AG08395 (cell line): Measurements from ENCODE around the gene CCL3.
"Not testable (repeated sequence)": the region's sequence is repeated elsewhere in the genome, so short reads cannot be mapped to it uniquely, and the experiment has no call there.

Source experiments
- DNase-seq: peaks from one replicate; pipeline ENCODE4 v3.0.0; 2012; ENCODE audit warnings: mixed read lengths, low spot score

The CCL3 gene

DNA sequence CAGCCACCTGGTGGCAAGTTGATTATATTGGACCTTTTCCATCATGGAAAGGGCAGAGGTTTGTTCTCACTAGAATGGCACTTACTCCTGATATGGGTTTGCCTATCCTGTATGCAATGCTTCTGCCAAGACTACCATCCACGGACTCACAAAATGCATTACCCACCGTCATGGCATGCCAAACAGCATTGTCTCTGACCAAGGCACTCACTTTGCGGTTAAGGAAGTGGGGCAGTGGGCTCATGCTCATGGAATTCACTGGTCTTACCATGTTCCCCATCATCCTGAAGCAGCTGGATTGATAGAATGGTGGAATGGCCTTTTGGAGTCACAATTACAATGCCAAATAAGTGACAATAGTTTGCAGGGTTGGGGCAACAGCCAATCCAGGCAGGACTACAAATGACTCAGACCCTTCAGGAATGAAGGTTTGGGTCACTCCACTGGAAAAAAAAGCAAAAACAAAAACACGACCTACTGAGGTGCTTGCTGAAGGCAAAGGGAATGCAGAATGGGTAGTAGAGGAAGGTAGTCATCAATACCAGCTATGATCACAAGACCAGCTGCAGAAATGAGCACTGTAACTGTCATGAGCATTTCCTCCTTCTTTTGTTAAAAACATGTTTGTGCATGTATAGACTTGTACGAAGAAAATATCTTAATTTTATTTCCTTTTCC, 25.2 kb upstream of the CCL3 start:
- not testable (repeated sequence) for DNase-seq

DNA sequence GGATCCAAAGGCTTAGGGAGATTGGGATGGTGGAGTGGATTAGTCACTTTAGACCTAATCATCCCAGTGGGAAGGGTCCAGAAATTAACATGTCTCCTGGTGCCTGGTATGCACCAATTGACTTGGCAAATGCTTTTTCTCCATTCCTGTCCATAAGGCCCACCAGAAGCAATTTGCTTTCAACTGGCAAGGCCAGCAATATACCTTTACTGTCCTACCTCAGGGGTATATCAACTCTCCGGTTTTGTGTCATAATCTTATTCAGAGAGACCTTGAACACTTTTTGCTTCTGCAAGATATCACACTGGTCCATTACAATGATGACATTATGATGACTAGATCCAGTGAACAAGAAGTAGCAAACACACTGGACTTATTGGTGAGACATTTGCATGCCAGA, 23.2 kb upstream of the CCL3 start:
- not testable (repeated sequence) for DNase-seq

- no peak for DNase-seq
Observed at GRCh38 chr17:36112572-36112971, 22.6 kb upstream of the CCL3 start.

DNA sequence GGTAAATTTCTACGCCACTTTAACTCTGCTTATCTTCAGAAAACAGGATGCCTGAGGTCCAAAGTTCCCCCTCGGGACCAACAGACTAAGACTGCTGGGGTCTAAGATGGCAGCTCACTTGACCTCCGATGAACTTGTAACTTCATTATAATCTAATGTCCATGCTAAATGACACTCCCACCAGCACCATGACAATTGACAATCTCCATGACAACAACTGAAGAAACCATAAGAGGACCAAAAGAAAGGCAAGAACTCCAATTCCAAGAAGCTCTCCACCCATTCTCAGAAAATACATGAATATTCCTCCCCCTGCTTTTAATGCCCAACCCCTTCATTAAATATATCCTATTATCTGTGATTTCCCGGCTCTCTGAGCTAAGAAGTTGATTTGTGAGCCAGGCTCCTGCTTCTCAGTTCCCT, 21.1 kb upstream of the CCL3 start:
- DNase-seq, result no peak

GRCh38 chr17:36108265-36108664, 18.3 kb upstream of the CCL3 start:
- not testable (repeated sequence) for DNase-seq

DNA sequence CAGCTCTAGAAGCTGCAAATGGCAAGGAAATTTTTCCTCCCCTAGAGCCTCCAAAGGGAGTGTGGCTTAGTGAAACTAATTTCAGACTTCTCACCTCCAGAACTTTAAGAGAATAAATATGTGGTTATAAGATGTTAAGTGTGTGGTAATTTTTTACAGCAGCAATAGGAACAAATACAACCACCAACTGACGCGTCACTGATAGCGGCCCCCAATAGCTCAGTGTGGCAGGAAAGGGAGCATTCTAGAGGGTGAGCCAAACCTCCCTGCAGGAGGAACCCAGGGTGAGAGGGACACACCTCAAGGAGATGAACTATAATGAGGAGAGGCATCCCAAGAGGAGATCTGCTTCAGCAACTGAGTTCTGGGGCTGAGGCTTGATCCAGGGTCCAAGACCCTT, 17.7 kb upstream of the CCL3 start:
- no peak for DNase-seq

DNA sequence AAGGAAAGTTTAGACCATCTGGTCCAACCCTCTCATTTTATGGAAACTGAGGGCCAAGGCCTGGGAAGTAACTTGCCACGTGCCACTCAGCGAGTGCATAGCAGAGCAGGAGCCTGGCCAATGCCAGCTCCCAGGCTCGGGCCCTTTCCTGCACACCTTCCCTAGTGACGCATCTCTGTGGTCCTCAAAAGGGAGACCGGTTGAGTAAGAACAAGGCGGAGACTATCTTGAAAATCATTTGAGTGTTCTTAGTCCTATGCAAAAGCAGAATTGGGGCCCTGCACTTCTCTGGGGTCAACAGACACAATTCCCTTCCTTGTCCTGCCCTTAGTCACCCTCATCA, 16.5 kb upstream of the CCL3 start:
- no peak for DNase-seq

DNA sequence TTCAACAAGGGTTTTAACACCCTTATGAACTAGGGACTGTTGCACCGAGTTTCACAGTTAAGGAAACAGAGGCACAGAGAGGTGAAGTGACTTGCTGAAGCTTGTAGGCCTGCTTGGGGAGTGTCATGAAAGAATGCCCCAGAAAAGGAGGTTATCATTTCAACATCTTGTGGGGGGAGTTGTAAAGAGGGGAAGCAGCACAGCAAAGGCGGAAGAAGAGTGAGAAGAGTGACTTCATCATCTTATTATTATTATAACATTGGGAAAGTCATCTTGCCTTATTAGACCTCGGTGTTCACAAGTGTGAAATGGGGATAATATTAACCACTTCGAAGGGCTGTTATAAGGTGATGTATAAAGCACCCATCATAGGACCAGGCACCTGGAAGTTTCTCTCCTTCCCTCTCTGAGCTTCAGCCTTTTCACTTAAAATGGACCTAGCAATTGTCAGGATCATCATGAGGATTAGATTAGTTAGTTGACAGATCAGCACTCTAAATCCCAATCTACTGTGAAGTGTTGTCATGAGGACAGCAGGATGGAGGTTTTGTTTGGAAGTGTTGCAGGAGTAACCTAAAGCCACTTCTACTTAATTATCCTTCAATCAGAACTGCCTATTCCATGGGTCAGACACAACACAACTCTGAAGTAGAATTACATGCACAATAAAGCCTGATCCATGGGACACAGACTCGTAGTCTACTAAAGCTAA, 16.0 kb upstream of the CCL3 start:
- no peak for DNase-seq

DNA sequence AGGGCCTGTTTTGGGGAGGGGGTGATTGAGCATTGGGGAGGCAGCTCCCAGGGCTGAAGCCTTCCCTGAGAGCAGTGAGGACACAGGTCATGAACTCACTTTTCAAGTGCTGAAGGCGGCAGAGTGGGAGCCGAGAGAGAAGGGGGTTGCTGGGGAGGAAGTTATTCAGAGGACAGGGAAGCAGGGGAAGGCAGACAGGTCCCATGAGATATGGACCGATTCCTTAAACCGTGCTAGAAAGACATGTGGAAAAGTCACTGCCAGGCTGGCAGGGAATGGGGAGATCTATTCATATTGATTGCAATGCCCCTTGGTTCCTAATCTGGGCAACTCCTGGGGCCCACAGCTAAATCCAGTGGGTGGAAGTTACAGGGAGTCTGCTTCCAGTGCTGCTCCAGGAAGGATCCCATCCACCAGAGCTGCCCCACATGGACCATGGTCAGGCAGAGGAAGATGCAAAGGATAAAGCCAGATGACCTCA, 14.8 kb upstream of the CCL3 start:
- DNase-seq, result no peak

DNA sequence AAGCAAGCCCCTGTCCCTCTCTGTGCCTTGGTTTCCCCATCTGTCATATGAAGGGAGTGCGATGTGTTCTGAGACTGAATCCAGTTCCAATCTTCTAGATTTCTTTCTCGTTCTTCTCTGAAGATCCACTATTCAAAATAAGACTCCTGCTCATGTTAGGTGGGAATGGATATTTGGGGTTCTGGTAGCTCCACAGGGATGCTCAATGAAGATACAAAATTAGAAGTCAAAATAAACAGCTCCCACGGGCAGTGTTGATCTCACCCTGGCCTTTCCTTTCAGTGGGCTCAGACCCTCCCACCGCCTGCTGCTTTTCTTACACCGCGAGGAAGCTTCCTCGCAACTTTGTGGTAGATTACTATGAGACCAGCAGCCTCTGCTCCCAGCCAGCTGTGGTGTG, 14.3 kb upstream of the CCL3 start:
- DNase-seq, result not testable (repeated sequence)

GRCh38 chr17:36103401-36103975, 13.5 kb upstream of the CCL3 start, which contains the start of gene CCL4:
CCL4 (plus strand) TSS chr17:36103827; CDS start chr17:36103906, 79 bp downstream.
- DNase-seq, result not testable (repeated sequence)

DNA sequence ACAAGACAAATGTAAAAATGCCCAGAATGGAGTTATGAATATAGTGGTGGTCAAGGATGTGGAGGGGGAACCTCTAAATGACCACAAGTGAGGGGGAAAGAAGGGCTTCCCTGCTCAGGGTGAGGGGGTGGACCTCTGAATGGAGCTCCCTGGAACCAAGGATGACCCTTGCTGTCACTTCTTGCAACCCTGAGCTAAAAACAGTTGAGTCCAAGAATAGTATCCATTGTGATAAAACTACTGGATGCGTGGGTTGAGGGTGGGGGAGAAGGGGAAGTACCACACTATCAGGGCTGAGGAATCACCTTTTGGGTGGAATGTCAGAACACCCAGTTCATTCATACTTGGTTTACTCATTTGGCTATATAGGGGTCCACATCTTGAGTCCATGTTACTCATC, 9.1 kb upstream of the CCL3 start:
- DNase-seq, result not testable (repeated sequence)

GRCh38 chr17:36095992-36096391, 6.0 kb upstream of the CCL3 start:
- no peak for DNase-seq

GRCh38 chr17:36094746-36095145, 4.8 kb upstream of the CCL3 start:
- no peak for DNase-seq

GRCh38 chr17:36094232-36094631, 4.3 kb upstream of the CCL3 start:
- DNase-seq, result no peak

DNA sequence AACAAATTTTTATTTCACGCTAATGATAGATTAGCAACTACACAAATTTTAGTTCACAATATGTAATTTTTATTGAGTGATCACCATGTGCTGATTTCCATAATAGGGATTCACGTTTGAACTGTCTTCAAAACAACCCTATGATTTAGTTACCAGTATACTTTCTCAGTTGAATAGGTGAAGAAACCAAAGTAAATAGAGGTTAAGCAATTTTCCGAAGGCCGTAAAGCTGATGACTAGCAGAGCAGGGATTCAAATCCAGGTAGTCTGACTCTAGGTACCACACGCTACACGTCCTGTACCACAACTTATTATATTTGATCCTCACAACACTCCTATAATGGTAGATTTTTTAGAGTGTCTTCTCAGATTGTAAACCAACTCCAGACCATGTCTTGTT, 2.8 kb upstream of the CCL3 start:
- DNase-seq, result not testable (repeated sequence)

DNA sequence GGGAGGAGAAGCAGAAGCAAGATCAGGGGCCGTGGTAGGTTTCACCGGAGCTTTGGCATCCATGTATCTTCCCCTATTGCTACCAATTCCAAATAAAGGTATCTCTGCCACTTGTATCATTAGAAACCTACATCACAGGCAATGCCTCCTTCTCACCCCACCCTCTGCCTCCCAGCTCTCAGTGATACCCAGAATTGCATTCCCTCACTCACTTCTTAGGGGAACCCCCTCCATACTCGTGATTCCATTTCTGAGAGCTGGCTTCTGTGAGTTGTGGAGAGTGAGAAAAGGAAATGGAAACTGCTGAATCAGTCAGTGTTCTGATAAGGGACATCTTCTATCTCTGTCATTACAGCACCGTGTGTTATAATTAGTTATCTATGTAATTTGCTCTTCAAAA, 2.3 kb upstream of the CCL3 start:
- no peak for DNase-seq

GRCh38 chr17:36089339-36089865, 541 bp downstream of the CCL3 start:
- no peak for DNase-seq

GRCh38 chr17:36088670-36089338, 1.1 kb downstream of the CCL3 start:
- DNase-seq, result no peak

GRCh38 chr17:36087897-36088572, 1.9 kb downstream of the CCL3 start:
- DNase-seq, result not testable (repeated sequence)

DNA sequence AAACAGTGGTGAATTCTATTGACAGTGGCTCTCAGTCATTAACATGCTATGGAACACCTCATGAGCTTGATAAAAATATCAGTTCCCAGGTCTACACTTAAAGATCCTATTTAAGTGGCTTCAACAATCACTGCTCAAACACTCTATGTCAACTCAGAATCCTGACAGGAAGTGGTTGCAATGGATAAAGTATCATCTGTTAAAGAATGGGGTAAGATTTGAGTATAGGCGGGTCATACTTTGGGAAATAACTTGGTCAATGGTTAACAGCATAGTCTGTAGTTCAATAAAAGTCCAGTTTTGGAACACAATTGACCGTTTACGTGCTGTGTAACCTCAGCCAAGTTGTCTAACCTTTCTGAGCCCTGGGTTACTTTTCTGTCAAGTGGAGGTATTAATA, 2.5 kb downstream of the CCL3 start:
- not testable (repeated sequence) for DNase-seq

- no peak for DNase-seq
Observed at GRCh38 chr17:36086791-36087190, 3.2 kb downstream of the CCL3 start.
